ENCODE results near the gene RPS5.

Gene RPS5

DNA sequence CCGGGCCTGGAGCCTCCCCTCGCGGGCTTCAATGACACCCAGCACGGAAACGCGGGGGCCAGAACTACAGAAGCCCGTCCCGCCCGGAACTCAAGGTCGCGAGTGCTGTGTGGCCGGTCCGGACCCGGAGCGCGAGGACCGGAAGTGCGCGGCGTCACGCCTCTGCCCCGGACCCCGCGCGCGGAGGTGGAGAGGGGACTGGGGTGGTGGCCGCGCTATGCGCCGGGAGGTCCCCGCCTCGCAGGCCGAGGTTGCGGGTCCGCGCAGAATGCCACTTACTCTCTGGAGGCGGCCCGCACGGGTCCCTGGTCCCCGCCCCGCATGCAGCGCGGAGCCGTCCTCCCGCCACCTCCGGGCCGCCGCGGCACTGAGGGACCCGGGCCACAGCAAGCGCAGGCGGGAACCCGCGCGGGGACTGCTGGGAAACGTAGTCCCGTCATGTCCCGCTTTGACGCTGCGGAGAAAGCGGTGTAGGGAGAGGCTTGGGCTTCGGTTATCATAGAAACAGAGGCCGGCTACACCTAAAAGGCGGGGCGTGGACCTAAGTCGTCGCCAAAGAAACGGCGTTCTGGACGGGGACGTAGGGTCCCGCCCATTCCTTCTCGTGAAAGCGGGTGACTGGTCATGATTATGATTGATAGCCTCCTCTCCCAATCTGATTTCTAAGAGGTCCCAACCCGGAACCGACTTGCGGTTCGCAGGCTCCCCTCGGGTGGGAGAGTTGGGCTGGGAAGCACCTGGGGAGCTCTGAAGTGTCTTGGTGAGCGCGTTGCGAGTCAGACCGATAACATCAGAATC lies 6.2 kb upstream of the RPS5 start, which contains the start of gene ZNF837:
ZNF837 (minus strand) TSS at position 369 of the 798 bp plus-strand sequence. CDS start 11,698 bp downstream, outside the sequence.
- TF ChIP-seq, protein P1, sequence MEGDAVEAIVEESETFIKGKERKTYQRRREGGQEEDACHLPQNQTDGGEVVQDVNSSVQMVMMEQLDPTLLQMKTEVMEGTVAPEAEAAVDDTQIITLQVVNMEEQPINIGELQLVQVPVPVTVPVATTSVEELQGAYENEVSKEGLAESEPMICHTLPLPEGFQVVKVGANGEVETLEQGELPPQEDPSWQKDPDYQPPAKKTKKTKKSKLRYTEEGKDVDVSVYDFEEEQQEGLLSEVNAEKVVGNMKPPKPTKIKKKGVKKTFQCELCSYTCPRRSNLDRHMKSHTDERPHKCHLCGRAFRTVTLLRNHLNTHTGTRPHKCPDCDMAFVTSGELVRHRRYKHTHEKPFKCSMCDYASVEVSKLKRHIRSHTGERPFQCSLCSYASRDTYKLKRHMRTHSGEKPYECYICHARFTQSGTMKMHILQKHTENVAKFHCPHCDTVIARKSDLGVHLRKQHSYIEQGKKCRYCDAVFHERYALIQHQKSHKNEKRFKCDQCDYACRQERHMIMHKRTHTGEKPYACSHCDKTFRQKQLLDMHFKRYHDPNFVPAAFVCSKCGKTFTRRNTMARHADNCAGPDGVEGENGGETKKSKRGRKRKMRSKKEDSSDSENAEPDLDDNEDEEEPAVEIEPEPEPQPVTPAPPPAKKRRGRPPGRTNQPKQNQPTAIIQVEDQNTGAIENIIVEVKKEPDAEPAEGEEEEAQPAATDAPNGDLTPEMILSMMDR (IDR thresholded peaks at IDR 0.05; ENCODE audit: low read depth, low read length) = no peak
- in situ Hi-C loops (cut with HindIII; ENCODE audit: low sequenced_read_pairs) = no loop called here
- peak within 1 kb of the TSS; percentile 80 for H3K4me3 ChIP-seq (ENCODE audit: low read depth, low read length)
- peak; percentile 100 for DNase-seq (ENCODE audit: low read depth, low spot score)

DNA sequence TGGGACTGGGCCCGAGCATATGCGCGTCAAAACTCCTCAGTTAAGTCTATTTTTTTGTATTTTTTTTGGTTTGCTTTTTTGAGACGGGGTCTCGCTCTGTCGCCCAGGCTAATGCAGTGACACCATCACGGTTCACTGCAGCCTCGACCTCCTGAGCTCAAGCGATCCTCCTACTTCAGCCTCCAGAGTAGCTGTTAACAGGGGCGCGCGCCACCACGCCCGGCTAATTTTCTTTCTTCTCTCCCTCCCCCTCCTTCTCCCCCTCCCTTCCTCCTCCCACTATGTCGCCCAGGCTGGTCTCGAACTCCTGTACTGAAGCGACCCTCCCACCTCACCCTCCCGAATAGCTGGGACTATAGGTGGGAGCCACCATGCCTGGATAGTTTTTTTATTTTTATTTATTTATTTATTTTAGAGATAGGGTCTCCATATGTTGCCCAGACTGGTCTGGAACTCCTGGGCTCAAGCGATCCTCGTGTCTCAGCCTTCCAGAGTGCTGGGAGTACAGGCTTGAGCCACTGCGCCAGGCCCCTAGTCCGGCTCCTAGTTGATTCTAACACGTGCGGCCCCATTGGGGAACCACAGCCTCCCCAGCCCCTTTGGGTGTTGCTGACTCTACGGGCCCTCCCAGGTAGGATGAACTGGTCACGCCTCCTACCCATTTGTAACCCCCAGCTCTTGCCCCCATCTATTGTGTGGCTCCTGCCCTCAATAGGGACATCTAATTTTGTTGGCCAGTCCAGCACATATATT lies 5.4 kb upstream of the RPS5 start:
- H3K4me3 ChIP-seq (ENCODE audit: low read depth, low read length) = peak overlapping the region; percentile 80
- in situ Hi-C loops (cut with HindIII; ENCODE audit: low sequenced_read_pairs) = no loop called here
- DNase-seq (ENCODE audit: low read depth, low spot score) = no peak
- TF ChIP-seq, protein P1 (IDR thresholded peaks at IDR 0.05; ENCODE audit: low read depth, low read length) = no peak

DNA sequence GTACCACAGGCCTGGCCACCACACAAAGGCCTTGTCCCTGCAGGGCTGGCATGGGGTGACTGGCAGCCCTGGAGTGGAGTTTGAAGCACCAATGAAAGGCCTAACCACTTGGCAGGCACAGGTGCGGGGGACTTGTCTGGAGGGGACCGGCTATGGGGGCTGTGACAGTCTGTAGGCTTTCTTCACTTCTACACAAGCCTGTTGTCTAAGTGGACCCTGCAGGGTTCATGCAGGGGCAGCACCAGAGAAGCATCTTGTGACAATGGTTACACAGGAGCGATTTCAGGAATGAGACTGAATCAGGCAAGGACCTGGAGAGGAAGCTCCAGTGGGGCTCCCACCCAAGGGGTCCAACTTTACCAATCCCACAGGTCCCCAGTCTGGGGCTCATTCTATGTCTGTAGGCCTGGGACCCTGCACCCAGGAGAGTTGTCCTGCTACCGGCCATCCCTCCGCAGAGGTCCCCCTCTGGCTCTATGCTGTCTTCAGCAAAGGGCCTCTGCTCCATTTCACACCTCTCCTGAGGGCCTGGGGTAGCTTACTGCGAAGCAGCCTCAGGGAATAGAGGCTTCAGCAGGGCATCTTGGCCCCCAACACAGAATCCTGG lies 4.0 kb upstream of the RPS5 start:
- TF ChIP-seq, protein P1 (IDR thresholded peaks at IDR 0.05; ENCODE audit: low read depth, low read length) = no peak
- in situ Hi-C loops (cut with HindIII; ENCODE audit: low sequenced_read_pairs) = no loop called here
- H3K4me3 ChIP-seq (ENCODE audit: low read depth, low read length) = no peak overlapping the region
- no peak for DNase-seq (ENCODE audit: low read depth, low spot score)

DNA sequence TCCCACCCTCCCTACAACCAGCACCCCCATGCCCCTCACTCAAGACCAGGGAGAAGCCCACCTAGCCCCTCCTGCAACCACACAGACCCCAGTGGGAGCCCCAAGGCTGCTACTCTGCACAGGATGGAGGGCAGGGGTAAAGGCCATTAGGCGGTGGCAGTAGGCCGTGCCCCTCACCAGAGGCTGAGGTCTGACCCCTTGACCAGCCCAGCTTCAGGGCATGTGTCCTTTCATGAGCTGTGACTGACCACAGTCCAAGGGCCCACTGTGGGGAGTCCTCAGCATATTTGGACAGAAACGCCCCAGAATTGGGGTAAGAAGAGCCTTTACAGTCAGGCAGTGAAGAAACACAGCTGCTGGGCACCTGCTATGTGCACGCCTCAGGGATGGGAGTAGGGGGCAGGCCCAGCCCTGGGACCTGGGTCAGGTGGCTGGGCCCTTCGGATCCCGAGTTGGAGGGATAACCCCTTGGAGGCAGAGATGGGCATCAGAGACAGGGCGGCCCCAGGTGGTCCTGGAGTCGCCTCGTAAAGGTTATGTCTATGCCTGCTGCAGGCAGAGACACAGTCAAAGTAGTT lies 1.7 kb upstream of the RPS5 start:
- in situ Hi-C loops (cut with HindIII; ENCODE audit: low sequenced_read_pairs) = no loop called here
- H3K4me3 ChIP-seq (ENCODE audit: low read depth, low read length) = no peak overlapping the region
- TF ChIP-seq, protein P1 (IDR thresholded peaks at IDR 0.05; ENCODE audit: low read depth, low read length) = no peak
- no peak for DNase-seq (ENCODE audit: low read depth, low spot score)

DNA sequence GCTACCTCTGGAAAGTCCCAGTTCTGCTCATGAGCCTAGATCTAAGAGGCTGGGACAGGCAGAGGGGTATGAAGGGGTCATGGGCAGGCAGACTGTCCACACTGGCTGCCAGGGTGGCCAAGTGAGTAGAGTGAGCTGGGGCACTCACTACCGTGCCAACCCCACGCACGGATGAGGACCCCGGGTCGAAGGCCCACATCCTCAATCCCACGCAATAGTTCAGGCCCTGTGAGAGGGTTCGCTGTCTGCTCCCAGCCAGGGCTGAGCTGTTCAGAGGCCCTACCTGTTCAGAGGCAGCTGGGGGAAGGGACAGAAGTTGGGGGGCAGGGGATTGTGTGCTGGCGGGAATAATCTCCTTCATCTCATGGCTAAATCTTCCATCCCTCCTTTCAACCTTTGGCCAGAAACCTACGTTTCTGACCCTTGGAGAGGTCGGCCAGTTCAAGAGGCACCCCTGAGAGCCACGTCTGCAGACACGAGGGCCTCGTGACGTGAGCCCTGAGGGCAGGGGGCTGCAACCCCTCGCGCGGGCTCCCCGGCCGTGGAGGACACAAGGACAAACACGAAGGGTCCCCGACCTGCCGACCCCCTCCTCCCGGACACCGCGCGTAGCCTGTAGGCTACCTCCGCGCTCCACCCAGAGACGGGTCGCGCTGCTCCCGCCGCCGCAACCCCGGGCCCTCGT lies 1.0 kb upstream of the RPS5 start:
- in situ Hi-C loops (cut with HindIII; ENCODE audit: low sequenced_read_pairs) = no loop called here
- DNase-seq (ENCODE audit: low read depth, low spot score) = no peak
- TF ChIP-seq, protein P1 (IDR thresholded peaks at IDR 0.05; ENCODE audit: low read depth, low read length) = no peak

More for the DNA sequence above, 1.0 kb upstream of the RPS5 start:
- H3K4me3 ChIP-seq (ENCODE audit: low read depth, low read length) = peak overlapping the region; percentile 98

All from astrocyte of the spinal cord (primary cell).